DOHH2 (cell line): ENCODE results near the gene PIK3R2.

Source experiments
- H3F3A ChIP-seq: fragments of 200-600 bp; sonication (generic), shearing (Covaris generic); 2 replicates; pipeline ENCODE4 v1.6.0; 2016; ENCODE audit warnings: antibody characterized with exemption, mild to moderate bottlenecking; ENCODE audit not compliant: control insufficient read depth, insufficient read depth
- H3K27ac ChIP-seq: fragments of 200-600 bp; sonication (generic); 2 replicates; pipeline ENCODE4 v1.5.1; 2014; ENCODE audit warnings: low read depth, mild to moderate bottlenecking, low read length, moderate library complexity
- H3K27me3 ChIP-seq: fragments of 200-600 bp; sonication (generic); 2 replicates; pipeline ENCODE4 v1.6.1; 2014; ENCODE audit warnings: mild to moderate bottlenecking, low read length, mixed read lengths; ENCODE audit not compliant: control insufficient read depth
- H3K36me3 ChIP-seq: fragments of 200-600 bp; sonication (generic); 2 replicates; pipeline ENCODE4 v1.6.1; 2014; ENCODE audit warnings: mild to moderate bottlenecking, low read length, moderate library complexity, mixed read lengths; ENCODE audit not compliant: control insufficient read depth
- H3K4me1 ChIP-seq: fragments of 200-600 bp; sonication (generic); 2 replicates; pipeline ENCODE4 v1.6.1; 2014; ENCODE audit warnings: mild to moderate bottlenecking, low read length, mixed read lengths; ENCODE audit not compliant: control insufficient read depth
- H3K4me2 ChIP-seq: fragments of 200-600 bp; sonication (generic); 2 replicates; pipeline ENCODE4 v1.6.0; 2014; ENCODE audit warnings: mild to moderate bottlenecking, low read length, moderate library complexity
- H3K4me3 ChIP-seq: fragments of 200-600 bp; sonication (generic); 2 replicates; pipeline ENCODE4 v1.5.1; 2014; ENCODE audit warnings: mild to moderate bottlenecking, low read length, mixed read lengths
- H3K79me2 ChIP-seq: fragments of 200-600 bp; sonication (generic); 2 replicates; pipeline ENCODE4 v1.6.1; 2014; ENCODE audit warnings: mild to moderate bottlenecking, low read length, mixed read lengths; ENCODE audit not compliant: control insufficient read depth
- H3K9me2 ChIP-seq: fragments of 200-600 bp; sonication (generic); replicated peaks from 2 replicates; pipeline ENCODE4 v1.6.1; 2014; ENCODE audit warnings: mild to moderate bottlenecking, low read length, mixed read lengths; ENCODE audit not compliant: control insufficient read depth
- H3K9me3 ChIP-seq: fragments of 200-600 bp; sonication (generic); 2 replicates; pipeline ENCODE4 v1.6.1; 2014; ENCODE audit warnings: antibody characterized with exemption, low read length, mixed read lengths; ENCODE audit not compliant: control insufficient read depth, insufficient read depth
- H4K20me1 ChIP-seq: fragments of 200-600 bp; sonication (generic); 2 replicates; pipeline ENCODE4 v1.6.0; 2014; ENCODE audit warnings: low read depth, mild to moderate bottlenecking, antibody characterized with exemption, low read length, moderate library complexity; ENCODE audit not compliant: control insufficient read depth, insufficient read depth
- CTCF ChIP-seq: fragments of 200-600 bp; sonication (generic); IDR thresholded peaks from one replicate; pipeline ENCODE4 v1.5.1; 2014; ENCODE audit warnings: antibody characterized with exemption, mild to moderate bottlenecking, low read depth, low read length; ENCODE audit not compliant: poor library complexity, severe bottlenecking
- EZH2phosphoT487 ChIP-seq: fragments of 200-600 bp; sonication (generic); IDR thresholded peaks from 2 replicates; pipeline ENCODE4 v1.6.1; 2017; ENCODE audit warnings: borderline replicate concordance, mild to moderate bottlenecking, antibody characterized with exemption, low read length, moderate library complexity, mixed read lengths

Gene PIK3R2

GRCh38 chr19:18143902-18144301 is 9.1 kb upstream of the PIK3R2 start:
- no peaks in the 10 kb centered on the region for H3K9me3 ChIP-seq
- H3K4me3 ChIP-seq: no peak overlapping the region
- no peak overlapping the region for H3K4me2 ChIP-seq
- H3K27ac ChIP-seq: no peak overlapping the region
- no peaks in the 10 kb centered on the region for H3K79me2 ChIP-seq
- peaks cover 42% of the 10 kb centered on the region for H3K36me3 ChIP-seq
- no peaks in the 10 kb centered on the region for H3K9me2 ChIP-seq
- no peaks in the 10 kb centered on the region for H4K20me1 ChIP-seq
- H3K4me1 ChIP-seq: no peaks in the 10 kb centered on the region
- no peak for TF ChIP-seq EZH2phosphoT487
- TF ChIP-seq CTCF: no peak
- no peaks in the 10 kb centered on the region for H3F3A ChIP-seq
- no peaks in the 10 kb centered on the region for H3K27me3 ChIP-seq

- no peaks in the 10 kb centered on the region for H3K27me3 ChIP-seq
- no peaks in the 10 kb centered on the region for H3K79me2 ChIP-seq
- no peaks in the 10 kb centered on the region for H3K4me1 ChIP-seq
- peaks cover 41% of the 10 kb centered on the region for H3K36me3 ChIP-seq
- TF ChIP-seq EZH2phosphoT487 (no peak), CTCF (no peak)
- no peaks in the 10 kb centered on the region for H3F3A ChIP-seq
- no peak overlapping the region for H3K27ac ChIP-seq
- no peak overlapping the region for H3K4me3 ChIP-seq
- H4K20me1 ChIP-seq: no peaks in the 10 kb centered on the region
- no peaks in the 10 kb centered on the region for H3K9me2 ChIP-seq
- no peaks in the 10 kb centered on the region for H3K9me3 ChIP-seq
- H3K4me2 ChIP-seq: no peak overlapping the region
These were observed 8.6 kb upstream of the PIK3R2 start for GRCh38 chr19:18144361-18144760.

GRCh38 chr19:18144906-18145305 is 8.1 kb upstream of the PIK3R2 start:
- Histone ChIP-seq H3K4me3 (no peak overlapping the region), H3K4me1 (no peaks in the 10 kb centered on the region), H3K9me3 (no peaks in the 10 kb centered on the region), H3K27ac (no peak overlapping the region), H3K4me2 (no peak overlapping the region), H3K36me3 (peaks cover 41% of the 10 kb centered on the region), H3K79me2 (no peaks in the 10 kb centered on the region), H3K27me3 (no peaks in the 10 kb centered on the region), H3K9me2 (no peaks in the 10 kb centered on the region), H3F3A (no peaks in the 10 kb centered on the region), H4K20me1 (no peaks in the 10 kb centered on the region)
- no peak for TF ChIP-seq EZH2phosphoT487
- no peak for TF ChIP-seq CTCF
